GM21528 (cell line): ENCODE results near the gene SPNS3.

ENCODE experiments used
- ATAC-seq: cut with Tn5 transposase; IDR thresholded peaks from one replicate; pipeline ENCODE4 v1.9.1; 2021; ENCODE audit warnings: mild to moderate bottlenecking, moderate library complexity; ENCODE audit not compliant: unreplicated experiment, low FRiP score

SPNS3 gene

GRCh38 chr17:4505187-4505586 is 71.4 kb downstream of the SPNS3 start:
- ATAC-seq, result no peak

- ATAC-seq, result no peak
These were observed 72.6 kb downstream of the SPNS3 start for GRCh38 chr17:4506175-4506813.

- ATAC-seq, result no peak
These were observed 73.2 kb downstream of the SPNS3 start for GRCh38 chr17:4506892-4507291.

- ATAC-seq, result no peak
These were observed 73.8 kb downstream of the SPNS3 start for GRCh38 chr17:4507361-4508111.

- no peak for ATAC-seq
These were observed 74.5 kb downstream of the SPNS3 start for GRCh38 chr17:4508207-4508606.

GRCh38 chr17:4509401-4509800 is 75.7 kb downstream of the SPNS3 start:
- ATAC-seq, result no peak

- ATAC-seq, result no peak
These were observed 76.3 kb downstream of the SPNS3 start for GRCh38 chr17:4509923-4510617.

GRCh38 chr17:4510618-4510941 is 76.8 kb downstream of the SPNS3 start:
- ATAC-seq, result no peak

- ATAC-seq, result no peak
These were observed 77.6 kb downstream of the SPNS3 start for GRCh38 chr17:4511199-4511932.

GRCh38 chr17:4512156-4513112 is 78.7 kb downstream of the SPNS3 start:
- no peak for ATAC-seq

- ATAC-seq, result no peak
These were observed 79.6 kb downstream of the SPNS3 start for GRCh38 chr17:4513113-4514032.

GRCh38 chr17:4514206-4514605 is 80.5 kb downstream of the SPNS3 start:
- no peak for ATAC-seq

GRCh38 chr17:4514779-4515178 is 81.0 kb downstream of the SPNS3 start:
- no peak for ATAC-seq

- ATAC-seq, result no peak
These were observed 81.8 kb downstream of the SPNS3 start for GRCh38 chr17:4515501-4515900.

GRCh38 chr17:4516735-4517134 is 83.0 kb downstream of the SPNS3 start:
- no peak for ATAC-seq

GRCh38 chr17:4518901-4519300 is 85.2 kb downstream of the SPNS3 start:
- no peak for ATAC-seq

- no peak for ATAC-seq
These were observed 85.6 kb downstream of the SPNS3 start for GRCh38 chr17:4519361-4519788.

- no peak for ATAC-seq
These were observed 86.5 kb downstream of the SPNS3 start for GRCh38 chr17:4520060-4520893.
